Fibroblast of the aortic adventitia (primary cell): ENCODE measurements around the gene ANO4. TPM values are rescaled to one million over a fixed set of nuclear protein-coding genes. Genes with fewer than 3 reads are reported as not detected.

Experiments
- DNase-seq: peaks from one replicate; pipeline ENCODE4 v3.0.0-alpha.2; 2010; ENCODE audit warnings: low read depth
- H3K4me3 ChIP-seq: 2 replicates; pipeline ENCODE4 v1.5.1; 2011; ENCODE audit warnings: low read depth, mild to moderate bottlenecking, control low read depth, low read length, moderate library complexity
- total RNA-seq: library from RNA; depleted of rRNA; stranded (reverse); fragments of >200 nt; gene quantifications from 2 replicates; pipeline ENCODE4 v1.2.3, GENCODE V29; 2012; ENCODE audit warnings: low replicate concordance
- TF ChIP-seq, protein P1 (sequence below): IDR thresholded peaks from 2 replicates; pipeline ENCODE4 v1.5.1; 2011; ENCODE audit warnings: mild to moderate bottlenecking, low read length, control low read depth, inconsistent platforms; ENCODE audit not compliant: insufficient read depth

ANO4 gene
- total RNA-seq, 1 donor, result 0.18 TPM

DNA sequence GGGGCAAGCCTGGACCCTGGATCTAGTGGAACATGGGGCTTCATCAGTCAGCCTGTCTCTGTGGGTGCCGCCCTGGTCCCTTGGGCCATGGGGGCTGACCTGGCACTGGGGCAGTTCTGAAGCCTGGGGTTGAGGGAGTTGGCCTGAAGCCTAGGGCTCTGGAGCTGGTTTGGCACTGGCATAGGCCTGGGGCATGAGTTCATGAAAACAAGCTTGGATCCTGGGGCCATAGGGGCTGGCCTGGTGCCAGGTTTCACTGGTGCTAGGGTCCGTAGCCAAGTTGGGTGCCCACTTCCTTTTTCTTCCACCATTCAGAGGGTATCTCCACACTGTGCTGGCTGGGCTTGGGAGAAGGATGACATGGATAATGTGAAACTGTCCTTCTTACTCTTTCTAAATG lies 26.6 kb upstream of the ANO4 start:
- no peak overlapping the region for H3K4me3 ChIP-seq
- DNase-seq, result no peak
- TF ChIP-seq, protein P1, sequence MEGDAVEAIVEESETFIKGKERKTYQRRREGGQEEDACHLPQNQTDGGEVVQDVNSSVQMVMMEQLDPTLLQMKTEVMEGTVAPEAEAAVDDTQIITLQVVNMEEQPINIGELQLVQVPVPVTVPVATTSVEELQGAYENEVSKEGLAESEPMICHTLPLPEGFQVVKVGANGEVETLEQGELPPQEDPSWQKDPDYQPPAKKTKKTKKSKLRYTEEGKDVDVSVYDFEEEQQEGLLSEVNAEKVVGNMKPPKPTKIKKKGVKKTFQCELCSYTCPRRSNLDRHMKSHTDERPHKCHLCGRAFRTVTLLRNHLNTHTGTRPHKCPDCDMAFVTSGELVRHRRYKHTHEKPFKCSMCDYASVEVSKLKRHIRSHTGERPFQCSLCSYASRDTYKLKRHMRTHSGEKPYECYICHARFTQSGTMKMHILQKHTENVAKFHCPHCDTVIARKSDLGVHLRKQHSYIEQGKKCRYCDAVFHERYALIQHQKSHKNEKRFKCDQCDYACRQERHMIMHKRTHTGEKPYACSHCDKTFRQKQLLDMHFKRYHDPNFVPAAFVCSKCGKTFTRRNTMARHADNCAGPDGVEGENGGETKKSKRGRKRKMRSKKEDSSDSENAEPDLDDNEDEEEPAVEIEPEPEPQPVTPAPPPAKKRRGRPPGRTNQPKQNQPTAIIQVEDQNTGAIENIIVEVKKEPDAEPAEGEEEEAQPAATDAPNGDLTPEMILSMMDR, result no peak

DNA sequence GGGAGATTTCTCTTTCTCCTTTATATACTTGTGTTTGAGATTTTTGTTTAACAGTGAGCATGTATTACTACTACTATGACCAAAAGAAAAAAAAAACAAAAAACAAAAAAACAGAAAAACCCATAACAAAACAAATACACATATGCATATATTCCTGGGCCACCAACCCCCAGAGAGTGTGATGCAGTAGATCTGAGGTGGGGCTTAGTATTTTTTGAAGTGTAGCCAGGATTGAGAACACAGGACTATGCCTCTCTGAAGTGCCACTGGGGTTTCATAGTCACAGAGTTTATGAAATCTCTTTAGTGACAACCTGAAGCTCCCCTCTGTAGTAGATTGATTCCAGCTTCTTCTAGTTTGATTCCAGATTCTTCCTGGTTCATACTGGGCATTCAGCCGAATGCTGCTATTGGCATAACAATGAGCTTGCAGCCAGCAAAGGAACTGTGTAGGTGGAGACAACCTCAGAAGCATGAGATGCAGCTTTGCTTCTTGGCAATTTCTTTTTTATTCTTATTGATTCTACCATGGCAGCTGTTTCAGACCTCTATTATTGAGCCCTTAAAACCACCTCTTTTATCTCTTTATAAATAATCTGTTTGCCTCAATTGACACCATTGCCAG lies 15.5 kb upstream of the ANO4 start:
- TF ChIP-seq, protein P1, result no peak
- no peak for DNase-seq
- H3K4me3 ChIP-seq, result no peak overlapping the region

DNA sequence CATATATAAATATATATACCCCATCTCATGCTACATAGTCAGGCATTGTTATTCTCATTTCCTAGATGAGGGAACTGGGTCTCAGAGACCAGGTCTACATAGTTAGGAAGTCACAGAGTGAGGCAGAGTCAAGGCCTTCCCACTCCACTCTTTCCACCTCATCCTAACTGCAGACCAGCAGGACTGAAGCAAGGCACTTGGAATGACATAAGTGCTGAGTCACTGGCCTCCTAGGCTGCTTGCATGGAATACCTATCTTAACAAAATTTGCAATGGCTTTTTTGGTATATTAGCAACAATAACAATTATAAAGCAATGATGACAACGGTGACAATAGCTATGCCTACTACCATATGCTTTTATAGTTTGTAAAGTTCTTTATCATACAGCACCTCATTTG lies 5.4 kb upstream of the ANO4 start:
- DNase-seq, result no peak
- TF ChIP-seq, protein P1, result no peak
- H3K4me3 ChIP-seq, result no peak overlapping the region

DNA sequence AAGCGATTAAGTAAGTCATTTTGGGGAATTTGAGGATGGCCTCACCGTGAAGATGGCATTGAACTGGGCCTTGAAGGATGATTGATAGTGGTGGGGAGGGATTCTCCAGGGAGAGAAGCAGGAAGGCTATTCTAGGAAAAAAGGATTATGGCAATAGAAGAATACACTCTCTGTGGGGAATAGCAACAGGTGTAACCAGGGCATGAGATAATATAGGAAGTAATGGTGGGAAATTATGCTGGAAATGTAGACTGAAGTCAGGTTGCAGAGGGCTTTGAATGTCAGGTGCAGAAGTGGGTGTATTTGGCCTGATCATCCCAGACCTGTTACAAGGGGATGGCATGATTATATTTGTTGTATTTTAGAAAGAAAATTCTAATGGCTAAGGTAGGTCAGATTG lies 4.6 kb upstream of the ANO4 start:
- no peak for DNase-seq
- TF ChIP-seq, protein P1, result no peak

DNA sequence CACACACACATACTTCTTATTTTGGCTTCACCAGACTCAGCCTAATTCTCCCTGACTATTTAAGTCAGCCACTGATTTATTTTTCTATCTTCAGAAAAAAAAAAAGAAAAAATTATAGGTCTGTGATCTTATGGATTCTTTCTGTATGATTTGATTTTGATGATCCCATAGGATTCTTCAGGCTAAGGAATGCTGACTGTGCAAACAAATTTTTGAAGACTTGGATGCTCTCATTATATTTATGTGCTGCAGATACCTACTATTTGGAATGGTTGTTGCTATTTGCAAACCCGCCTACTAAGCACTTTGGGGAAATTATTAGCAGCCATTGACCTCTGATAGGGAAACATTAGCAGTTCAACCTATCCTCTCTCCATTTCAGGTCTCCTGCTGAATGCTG lies 4.0 kb upstream of the ANO4 start:
- TF ChIP-seq, protein P1, result no peak
- H3K4me3 ChIP-seq, result no peak overlapping the region
- no peak for DNase-seq

More for the DNA sequence above, 4.6 kb upstream of the ANO4 start:
- no peak overlapping the region for H3K4me3 ChIP-seq

DNA sequence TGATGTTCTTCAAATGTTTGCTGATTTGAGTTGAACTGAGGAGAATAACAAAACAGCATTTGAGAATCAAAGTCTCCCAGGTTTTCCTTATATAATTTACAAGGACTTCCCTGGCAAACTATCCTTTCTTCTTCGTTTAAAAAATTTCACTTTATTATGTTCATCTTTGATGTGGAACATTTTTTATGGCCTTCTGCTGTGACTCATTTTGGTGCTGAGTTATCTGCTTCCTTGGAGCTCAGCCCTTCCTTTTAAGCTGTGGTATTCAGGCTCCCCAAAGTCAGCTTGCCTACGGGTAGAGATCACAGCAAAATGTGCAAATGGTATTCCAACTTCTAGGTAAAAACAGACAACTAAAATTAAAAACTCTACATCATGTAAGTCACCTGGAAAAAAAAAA lies 1.4 kb upstream of the ANO4 start:
- TF ChIP-seq, protein P1, result no peak
- DNase-seq, result peak; percentile 17
- no peak overlapping the region for H3K4me3 ChIP-seq
